NCI-H2081 (cell line): Measurements from ENCODE around the gene OR1M1.

Source experiments
- DNase-seq, 2 experiments: peaks; one replicate each; lab custom pipeline; 2025; lab: John Stamatoyannopoulos, UW

The OR1M1 gene

GRCh38 chr19:9075064-9075949 lies 11.6 kb upstream of the OR1M1 start:
- DNase-seq = peak in 1 of 2 experiments; percentile 24

GRCh38 chr19:9076901-9077300 lies 10.0 kb upstream of the OR1M1 start:
- no peak for DNase-seq

GRCh38 chr19:9078651-9079050 lies 8.2 kb upstream of the OR1M1 start:
- DNase-seq = no peak

DNA sequence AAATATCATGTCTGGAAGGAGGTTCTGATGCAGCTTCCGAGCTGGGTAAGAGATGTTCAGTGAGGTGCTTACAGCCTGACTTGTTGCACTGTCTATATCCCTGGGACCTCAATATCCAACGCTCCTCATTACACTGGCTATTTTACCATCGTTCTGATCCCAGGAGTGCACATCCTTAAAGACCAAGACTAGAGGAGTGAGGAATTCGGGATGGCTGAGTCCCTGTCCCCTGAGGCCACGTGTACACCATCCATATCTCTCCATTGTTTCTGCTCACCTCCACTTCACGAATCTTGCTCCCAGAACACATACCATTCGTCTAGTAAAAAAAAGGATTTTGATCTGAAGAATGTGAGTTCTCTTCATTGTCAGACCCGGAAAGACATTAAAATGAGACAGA lies 20.5 kb downstream of the OR1M1 start, which contains the start of gene OR7G2:
OR7G2 (minus strand) TSS at position 101 of the 400 bp plus-strand sequence. CDS start 4,232 bp downstream, outside the sequence.
- DNase-seq = no peak

- DNase-seq = no peak
Observed at GRCh38 chr19:9109959-9110358, 23.1 kb downstream of the OR1M1 start.

- DNase-seq = no peak
Observed at GRCh38 chr19:9115307-9115813, 28.5 kb downstream of the OR1M1 start, which contains the start of gene OR7G1. Gene OR7G1 (minus strand): TSS chr19:9115763. CDS start chr19:9115763, 0 bp downstream.

- DNase-seq = no peak
Observed at GRCh38 chr19:9116547-9116946, 29.7 kb downstream of the OR1M1 start.

GRCh38 chr19:9126900-9127405 lies 40.1 kb downstream of the OR1M1 start, which contains the start of gene OR7G3:
Gene OR7G3 (minus strand): TSS chr19:9126950. CDS start chr19:9126950, 0 bp downstream.
- no peak for DNase-seq

DNA sequence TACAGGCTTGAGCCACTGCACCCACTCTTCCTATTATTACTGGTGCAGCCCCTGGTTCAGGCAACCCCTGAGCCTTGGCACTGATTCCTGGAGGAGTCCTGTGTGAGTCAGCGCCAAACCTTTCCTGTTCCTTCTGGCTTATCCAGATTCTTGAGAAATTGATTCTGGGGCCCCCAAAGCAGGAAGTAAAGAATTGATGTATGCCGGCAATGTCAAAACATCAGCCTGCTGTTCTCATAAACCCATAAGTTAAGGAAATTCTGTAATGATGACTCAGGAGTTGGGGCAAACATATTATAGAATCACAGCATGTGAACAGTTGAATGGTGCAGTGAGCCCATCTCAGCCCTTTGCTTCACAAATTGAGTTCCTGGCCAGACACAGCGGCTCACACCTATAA lies 41.3 kb downstream of the OR1M1 start:
- DNase-seq = no peak

DNA sequence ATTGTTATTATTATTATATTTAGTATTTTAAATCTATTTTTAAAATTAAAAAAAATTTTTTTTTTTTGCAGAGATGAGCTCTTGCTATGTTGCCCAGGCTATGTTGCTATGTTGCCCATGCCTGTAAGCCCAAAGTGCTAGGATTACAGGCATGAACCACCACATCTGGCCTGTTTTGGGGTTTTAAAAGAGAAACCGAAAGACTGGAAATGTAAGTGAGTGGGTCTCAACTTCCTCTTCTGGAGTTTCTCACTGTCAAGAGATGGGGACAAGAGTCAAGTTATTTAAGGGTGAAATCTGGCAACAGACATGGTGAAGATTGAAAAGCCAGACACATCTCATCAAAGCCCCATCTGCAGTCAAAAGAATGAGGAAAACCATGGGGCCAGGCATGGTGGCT lies 44.1 kb downstream of the OR1M1 start:
- no peak for DNase-seq

GRCh38 chr19:9132422-9132821 lies 45.6 kb downstream of the OR1M1 start:
- DNase-seq = no peak

- no peak for DNase-seq
Observed at GRCh38 chr19:9139609-9140158, 52.8 kb downstream of the OR1M1 start.

DNA sequence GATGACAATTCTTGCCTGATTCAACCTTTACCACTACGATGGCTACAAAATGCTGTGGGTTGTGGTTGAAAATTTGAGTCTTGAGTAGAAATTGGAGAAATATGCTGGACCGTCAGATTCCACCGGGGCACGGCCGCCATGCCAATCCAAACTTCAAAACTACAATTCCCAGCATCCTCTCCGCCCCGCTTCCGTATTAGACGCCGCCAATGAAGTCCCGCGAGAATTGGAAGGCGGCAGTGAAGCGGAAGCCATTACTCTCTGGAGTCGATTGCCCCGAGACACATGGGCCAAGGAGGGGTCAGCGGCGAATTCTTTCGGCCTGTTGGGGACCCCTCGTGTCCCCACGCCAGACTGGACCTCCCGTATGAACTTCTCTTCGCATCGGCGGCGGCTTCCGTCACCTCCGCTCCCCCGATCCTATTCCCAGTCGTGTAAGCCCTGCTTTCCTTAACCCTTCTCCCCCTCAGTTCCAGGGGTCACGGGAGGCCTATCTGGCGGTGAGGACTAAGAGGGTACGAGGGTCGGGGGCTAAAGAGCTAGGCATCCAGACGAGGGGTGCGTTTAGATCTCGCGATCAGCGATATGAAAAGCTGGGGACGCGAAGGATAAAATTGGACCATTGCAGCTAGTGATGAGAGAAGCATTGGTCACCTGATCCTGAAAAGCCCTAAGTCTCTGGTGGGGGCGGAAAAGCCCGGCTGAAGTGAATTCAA lies 53.5 kb downstream of the OR1M1 start, which contains the start of gene ZNF317:
ZNF317 (plus strand) TSS at position 239 of the 716 bp plus-strand sequence. CDS start 15,620 bp downstream, outside the sequence.
- peak; percentile 92 to 93 for DNase-seq

GRCh38 chr19:9144920-9145319 lies 58.1 kb downstream of the OR1M1 start:
- no peak for DNase-seq
